ENCODE measurements around the gene REEP1. TPM values are rescaled to one million over a fixed set of nuclear protein-coding genes. Genes with fewer than 3 reads are reported as not detected.

REEP1 gene
- total and polyA plus RNA-seq, 2 of the 13 experiments (the other 11 are each of a cell fraction or from before 2014, with no cell fraction given): 0.27 TPM; not detected in 1

GRCh38 chr2:86319700-86320580 lies 17.5 kb downstream of the REEP1 start:
- Histone ChIP-seq H4K20me1 (ENCODE audit: insufficient read depth, low read length) (no peaks in the 10 kb centered on the region), H3K4me2 (ENCODE audit: low read depth, low read length) (no peak overlapping the region), H3K36me3 (replicated peaks in 1 of 2; ENCODE audit: control insufficient read depth in 1 of 2, insufficient read depth in 2 of 2, low read length in 2 of 2) (no peaks in the 10 kb centered on the region), H3K9ac (ENCODE audit: insufficient read depth, low read depth, low read length) (no peak overlapping the region), H2AFZ (ENCODE audit: low read length) (no peak overlapping the region), H3K79me2 (ENCODE audit: insufficient read depth, low read length) (no peaks in the 10 kb centered on the region), H3K27me3 (ENCODE audit: control insufficient read depth in 1 of 2, insufficient read depth in 2 of 2, low read length in 2 of 2) (peaks cover 3 to 16% of the 10 kb centered on the region in 2 experiments; a peak in 2 of 5 replicates), H3K4me3 (replicated peaks in 1 of 3; ENCODE audit: insufficient read depth in 1 of 3, low read depth in 2 of 3, low read length in 3 of 3) (no peak overlapping the region), H3K4me1 (ENCODE audit: insufficient read depth, low read length) (no peaks in the 10 kb centered on the region), H3K9me3 (ENCODE audit: low read length) (no peaks in the 10 kb centered on the region), H3K27ac (ENCODE audit: extremely low read length, insufficient read depth, low read length) (no peak overlapping the region)
- in situ Hi-C loops (cut with HindIII; ENCODE audit: extremely low pct_ligation_motif_present, low pct_unique_long_range_greater_than_20kb) (no loop called here), intact Hi-C loops (cut with micrococcal nuclease; ENCODE audit: unreplicated experiment) (no loop called here)
- POLR2A ChIA-PET: no interaction called here
- CTCF ChIA-PET (ENCODE audit: low intra/inter-chr PET ratio, low total read pairs): no interaction called here
- 25% methylated on average over 8 of the region's 8 CpGs for WGBS (ENCODE audit: low lambda C conversion rate)
- FAIRE-seq (no peak), DNase-seq (ENCODE audit: low spot score) (no peak), ATAC-seq (no peak)
- no TSS peak for BruUV-seq (replicated peaks)
- no peak for TF ChIP-seq HOXA3 (CRISPR knock-in tag; IDR thresholded peaks at IDR 0.05)
- no peak for TF ChIP-seq RBM22 (optimal IDR thresholded peaks at IDR 0.05; ENCODE audit: low read length)
- no peak for TF ChIP-seq GABPA (IDR thresholded peaks at IDR 0.05; ENCODE audit: low read depth, low read length)
- TF ChIP-seq GABPA (CRISPR knock-in tag; IDR thresholded peaks at IDR 0.05; ENCODE audit: low read depth): no peak
- TF ChIP-seq SMAD3 (CRISPR knock-in tag; IDR thresholded peaks at IDR 0.05): no peak
- TF ChIP-seq MXI1 (IDR thresholded peaks at IDR 0.05; ENCODE audit: borderline replicate concordance, low read depth, low read length): no peak
- TF ChIP-seq ZUFSP (CRISPR knock-in tag; IDR thresholded peaks at IDR 0.05; ENCODE audit: borderline replicate concordance): no peak
- no peak for TF ChIP-seq ZNF180 (CRISPR knock-in tag; IDR thresholded peaks at IDR 0.05; ENCODE audit: borderline replicate concordance, low read depth)
- TF ChIP-seq CAMTA2 (CRISPR knock-in tag; IDR thresholded peaks at IDR 0.05; ENCODE audit: borderline replicate concordance): no peak
- TF ChIP-seq SETDB1 (CRISPR knock-in tag; IDR thresholded peaks at IDR 0.05; ENCODE audit: borderline replicate concordance): no peak
- no peak for TF ChIP-seq HIC2 (CRISPR knock-in tag; IDR thresholded peaks at IDR 0.05; ENCODE audit: low read depth)
- TF ChIP-seq ZNF784 (CRISPR knock-in tag; IDR thresholded peaks at IDR 0.05; ENCODE audit: borderline replicate concordance): no peak
- TF ChIP-seq ZNF674 (CRISPR knock-in tag; IDR thresholded peaks at IDR 0.05; ENCODE audit: low read depth): no peak
- TF ChIP-seq ZNF24 (IDR thresholded peaks at IDR 0.05): no peak
- no peak for TF ChIP-seq ZNF441 (CRISPR knock-in tag; IDR thresholded peaks at IDR 0.05; ENCODE audit: borderline replicate concordance)
- TF ChIP-seq TARDBP (CRISPR knock-in tag; IDR thresholded peaks at IDR 0.05): no peak
- TF ChIP-seq ZNF550 (CRISPR knock-in tag; IDR thresholded peaks at IDR 0.05; ENCODE audit: borderline replicate concordance): no peak
- TF ChIP-seq ZC3H13 (CRISPR knock-in tag; IDR thresholded peaks at IDR 0.05): no peak
